HG02943 (cell line): ENCODE measurements around the gene SLC30A1.
"Not testable (repeated sequence)": the region's sequence is repeated elsewhere in the genome, so short reads cannot be mapped to it uniquely, and the experiment has no call there.

Source experiments
- ATAC-seq: cut with Tn5 transposase; IDR thresholded peaks from one replicate; pipeline ENCODE4 v1.9.1; 2021; ENCODE audit warnings: mild to moderate bottlenecking, low read depth, moderate library complexity; ENCODE audit not compliant: unreplicated experiment

Gene SLC30A1

DNA sequence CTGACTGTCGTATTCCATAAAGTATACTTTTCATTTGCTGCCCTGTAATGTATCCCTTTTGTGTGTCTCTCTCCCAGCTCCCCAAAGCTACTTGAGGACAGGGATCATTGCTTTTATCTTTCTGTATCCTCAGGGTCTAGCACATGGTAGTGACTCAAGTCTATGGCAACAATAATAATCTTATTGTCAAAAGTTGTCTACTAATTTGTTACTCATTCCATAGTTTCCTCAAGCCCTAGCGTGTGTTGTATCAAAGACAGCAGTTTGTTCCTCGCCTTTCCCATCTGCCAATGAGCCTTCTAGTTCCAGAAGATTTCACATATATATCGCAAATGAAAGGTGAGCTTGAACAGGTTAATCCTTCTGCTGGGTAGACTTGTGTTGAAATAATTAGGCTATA is 9.8 kb upstream of the SLC30A1 start:
- ATAC-seq: no peak

DNA sequence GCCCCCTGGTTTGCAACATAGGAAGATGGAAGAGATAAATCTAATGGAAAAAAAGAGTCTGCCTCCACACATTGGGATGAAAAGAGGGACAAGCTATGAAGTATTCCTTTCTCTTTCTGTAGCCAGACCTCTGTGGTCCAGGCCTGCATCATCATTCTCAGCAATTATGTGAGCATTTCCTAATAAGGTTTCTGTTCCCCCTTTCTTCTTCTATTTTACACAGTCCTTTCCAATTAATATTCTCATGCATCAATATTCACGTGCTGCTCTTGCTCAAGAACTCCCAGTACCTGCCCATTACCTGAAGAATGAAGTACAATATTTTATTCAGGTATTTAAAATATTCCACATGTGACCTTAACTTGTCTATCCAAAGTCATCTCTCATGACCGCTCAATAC is 8.2 kb upstream of the SLC30A1 start:
- no peak for ATAC-seq

DNA sequence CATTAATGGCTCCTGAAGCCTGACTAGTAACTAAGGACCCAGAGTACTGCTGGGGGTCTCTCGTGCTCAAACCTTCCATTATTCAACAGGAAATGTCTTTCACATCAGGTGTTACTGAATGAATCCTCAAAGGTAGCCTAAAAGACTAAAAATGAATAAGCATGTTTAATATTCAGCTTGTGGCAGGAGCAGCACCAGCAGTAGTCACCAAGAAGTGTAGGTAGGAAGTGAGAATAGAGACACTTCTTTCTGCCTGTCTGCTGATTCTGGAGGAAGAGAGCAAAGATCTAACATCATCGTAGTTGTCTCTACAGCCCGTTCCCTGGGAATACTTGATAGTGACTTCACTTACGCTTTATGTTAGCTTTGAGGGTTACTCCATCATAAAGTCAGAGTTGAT is 7.6 kb upstream of the SLC30A1 start:
- no peak for ATAC-seq

DNA sequence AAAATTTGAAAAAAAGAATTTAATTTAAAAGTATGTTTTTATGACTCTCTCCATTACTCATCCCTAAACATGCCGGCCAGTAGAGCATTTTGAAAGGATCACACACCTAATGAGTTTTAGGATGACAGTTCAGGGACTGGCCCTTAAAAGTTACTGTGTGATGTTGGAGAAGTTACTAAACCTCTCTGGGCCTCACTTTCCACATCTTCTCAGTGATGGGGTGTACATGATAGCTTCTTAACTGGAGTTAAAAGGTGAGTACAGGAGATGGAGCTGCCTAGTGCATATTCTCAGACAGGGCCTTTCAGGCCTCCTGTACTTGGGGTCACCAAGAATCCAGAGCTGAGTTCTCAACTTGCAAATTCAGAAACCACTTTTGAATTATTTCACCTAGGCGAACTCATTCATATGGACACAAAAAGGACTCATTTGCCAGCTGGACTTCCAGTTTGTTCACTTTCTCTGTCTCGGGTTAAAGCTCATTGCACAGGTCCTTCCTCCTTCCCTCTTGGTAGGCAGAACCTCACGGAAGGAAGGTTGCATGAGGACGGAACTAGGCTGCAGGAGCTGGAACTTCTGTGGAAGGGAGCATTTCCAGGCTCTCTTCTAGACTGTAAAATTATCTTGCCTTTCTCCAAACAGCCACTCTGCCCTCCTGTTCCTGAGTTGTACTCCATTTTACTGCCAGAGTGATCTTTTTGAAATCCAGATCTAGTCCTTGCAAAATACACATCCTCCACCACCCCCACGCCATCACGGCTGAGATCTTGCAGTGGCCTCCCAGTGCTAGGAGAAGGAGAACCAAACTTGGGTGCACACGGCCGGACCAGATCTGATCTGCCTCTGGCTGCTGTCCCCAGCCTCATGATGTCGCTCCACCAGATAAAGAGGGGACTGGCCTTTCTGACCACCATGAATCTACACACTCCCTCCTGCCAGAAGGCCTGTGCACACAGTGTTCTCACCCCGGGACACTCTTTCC is 4.3 kb upstream of the SLC30A1 start:
- ATAC-seq: no peak

DNA sequence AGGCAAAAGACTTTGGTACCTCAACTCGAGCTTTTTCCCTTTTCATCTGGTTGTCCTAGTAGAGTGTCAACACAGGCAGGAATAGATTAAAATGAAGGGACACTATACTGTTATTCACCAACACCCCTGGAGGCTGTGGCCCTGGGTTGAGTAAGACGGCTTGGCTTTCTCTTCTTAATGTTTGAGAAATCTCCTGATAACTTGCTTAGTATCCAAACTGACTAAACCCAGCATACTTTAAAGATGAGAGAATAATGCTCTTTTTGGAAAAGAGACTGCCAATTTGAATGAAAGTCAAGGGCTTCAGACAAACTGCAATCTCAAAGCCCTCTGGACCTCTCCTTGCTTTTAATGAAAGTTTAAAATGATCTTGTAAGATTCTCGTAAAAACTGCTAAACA is 2.6 kb upstream of the SLC30A1 start:
- ATAC-seq: no peak

DNA sequence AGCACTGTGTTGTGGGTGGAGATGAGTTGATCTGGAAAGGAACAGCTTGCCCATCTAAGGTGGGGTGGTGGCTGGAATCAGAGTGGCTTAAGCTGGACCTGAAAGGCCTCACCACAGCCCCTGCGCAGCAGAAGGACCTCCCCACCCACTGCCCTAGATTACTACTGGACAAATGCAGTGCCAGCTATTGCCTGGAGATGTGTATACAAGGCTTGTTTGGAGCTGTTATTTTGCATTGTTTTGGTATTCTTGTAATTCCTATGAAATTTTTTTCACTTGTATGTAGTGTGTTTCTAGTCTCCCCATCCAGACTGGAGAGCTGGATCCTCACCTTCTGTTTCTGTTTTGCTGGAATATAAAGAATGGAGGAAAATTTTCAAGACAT is 1.3 kb upstream of the SLC30A1 start:
- ATAC-seq: no peak

DNA sequence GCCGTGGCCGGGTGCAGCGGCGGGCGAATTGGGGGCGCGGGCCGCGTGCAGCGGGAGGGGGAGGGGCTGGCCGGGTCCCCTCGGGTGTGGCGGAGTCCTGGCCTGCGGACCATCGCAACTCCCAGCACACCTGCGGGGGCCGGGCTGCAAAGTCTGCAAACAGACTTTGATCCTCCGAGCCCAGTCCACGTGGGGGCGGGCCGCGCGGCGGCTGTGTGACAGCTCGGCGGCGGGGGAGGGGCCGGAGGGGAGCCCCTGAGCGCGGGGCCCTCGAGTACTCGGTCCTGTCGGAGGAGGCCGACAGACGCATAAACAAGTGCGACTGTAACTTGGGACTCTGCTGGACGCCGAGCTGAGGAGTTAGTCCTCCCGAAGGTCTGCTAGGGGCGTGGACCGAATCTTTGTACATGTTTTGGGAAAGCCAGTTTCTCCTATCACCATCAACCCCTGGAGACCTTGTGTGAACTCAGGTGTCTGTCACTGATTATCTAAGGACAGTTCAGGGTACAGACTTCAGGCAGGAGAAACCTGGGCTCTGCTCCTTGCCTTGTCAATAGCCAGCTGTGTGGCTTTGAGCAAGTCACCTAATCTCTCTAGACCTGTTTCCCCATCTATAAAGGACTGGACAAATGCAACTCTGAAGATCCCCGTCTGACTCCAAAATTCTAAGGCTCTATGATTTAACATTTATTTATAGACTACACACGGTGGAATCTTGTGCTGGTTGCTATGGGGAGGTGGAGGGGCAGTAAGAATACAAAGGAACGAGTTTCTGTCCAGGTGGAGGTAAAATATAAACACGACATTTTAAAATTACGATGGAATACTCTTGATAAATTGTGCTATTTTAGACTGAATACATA is 710 bp upstream of the SLC30A1 start:
- peak; percentile 37 for ATAC-seq

DNA sequence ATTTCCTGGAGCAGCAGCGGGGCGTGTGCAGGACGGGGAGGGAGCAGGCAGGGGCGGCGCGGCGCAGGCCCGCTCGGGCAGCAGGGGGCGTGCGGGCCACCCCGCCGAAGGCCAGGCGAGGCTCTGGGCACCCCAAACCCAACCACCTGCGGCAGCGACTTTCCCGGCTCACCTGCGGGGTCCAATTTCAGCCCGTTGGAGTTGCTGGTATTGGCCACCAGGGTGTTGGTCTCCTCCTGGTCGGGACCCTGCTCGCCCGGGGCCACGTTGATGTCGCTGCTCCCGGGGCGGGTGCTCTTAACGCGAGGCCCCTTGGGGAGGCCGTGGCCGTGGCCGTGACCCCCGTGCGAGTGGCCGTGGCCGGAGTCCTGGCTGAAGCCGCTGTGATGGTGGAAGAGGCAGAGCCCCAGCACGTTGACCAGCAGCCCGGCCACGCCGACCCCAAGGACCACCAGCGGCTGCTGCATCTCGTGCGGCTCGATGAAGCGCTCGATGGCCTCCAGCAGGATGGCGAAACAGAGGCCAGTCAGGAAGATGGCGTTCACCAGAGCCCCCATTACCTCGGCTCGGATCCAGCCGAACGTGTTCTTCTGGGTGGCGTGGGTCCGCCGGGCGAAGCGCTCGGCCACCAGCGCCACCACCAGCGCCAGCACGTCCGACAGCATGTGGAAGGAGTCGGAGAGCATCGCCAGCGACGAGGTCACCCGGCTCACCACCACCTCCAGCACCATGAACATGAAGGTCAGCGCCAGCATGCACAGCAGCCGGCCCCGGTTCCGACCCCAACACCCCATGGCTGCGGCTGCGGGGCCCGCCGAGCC is 932 bp downstream of the SLC30A1 start:
- ATAC-seq: peak; percentile 42

DNA sequence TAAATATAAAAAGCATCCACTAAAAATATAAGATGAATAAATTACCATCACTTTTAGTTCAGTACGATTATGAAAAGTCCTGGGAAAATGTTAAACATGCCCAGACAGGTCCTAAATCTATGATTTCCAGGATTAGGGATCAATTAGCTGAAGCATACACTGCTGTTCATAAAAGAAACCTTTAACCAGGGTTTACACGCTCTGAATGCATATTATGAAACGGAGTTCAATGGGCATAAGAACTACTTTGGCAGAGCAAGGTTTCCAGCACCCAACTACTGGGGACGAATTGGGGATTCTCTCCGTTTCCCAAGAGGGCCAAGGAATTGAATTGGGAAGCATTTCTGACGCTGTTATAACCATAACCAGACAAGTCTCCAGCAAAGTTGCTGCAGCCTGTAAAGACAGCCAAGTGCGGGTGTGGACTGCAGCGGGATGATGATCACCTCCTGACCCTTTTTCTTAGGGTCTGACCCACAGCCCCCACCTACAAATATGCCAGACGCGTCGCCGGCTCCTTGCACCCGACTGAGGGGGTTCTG is 1.6 kb downstream of the SLC30A1 start:
- no peak for ATAC-seq

DNA sequence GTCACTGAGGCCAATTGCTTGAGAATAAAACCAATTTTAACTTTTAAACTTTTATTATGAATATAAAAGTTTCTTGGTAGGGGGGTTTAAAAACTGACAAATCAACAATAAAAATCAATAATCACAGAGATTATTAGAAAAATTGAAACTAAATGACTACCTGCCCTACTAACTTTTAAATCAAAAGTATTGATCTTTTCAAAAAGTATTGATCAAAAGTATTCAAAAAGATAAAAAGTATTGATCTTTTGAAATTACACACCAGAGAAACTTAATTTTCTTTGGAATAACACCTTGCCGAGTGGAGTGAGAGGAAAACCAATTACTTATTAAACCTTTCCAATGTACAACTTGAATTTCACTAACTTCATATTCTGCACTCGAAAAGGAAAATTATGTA is 2.2 kb downstream of the SLC30A1 start:
- no peak for ATAC-seq

DNA sequence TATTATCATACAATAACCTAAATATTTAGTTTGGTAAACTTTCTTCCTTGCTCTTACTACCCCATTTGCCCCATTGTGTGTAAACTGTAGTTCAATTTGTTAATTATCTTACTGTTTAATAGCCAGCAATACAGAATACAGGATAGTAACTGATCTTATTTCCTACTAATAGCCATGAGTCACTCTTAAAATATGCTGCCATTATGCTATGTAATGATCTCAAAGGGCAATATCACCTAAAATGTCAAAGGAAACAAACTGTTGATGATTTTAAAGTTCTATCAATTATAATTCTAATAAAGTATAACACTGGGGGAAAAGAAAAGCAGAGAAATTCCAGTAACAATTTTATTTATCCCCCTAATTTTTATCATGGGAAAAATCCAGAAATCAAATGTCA is 4.3 kb downstream of the SLC30A1 start:
- no peak for ATAC-seq

DNA sequence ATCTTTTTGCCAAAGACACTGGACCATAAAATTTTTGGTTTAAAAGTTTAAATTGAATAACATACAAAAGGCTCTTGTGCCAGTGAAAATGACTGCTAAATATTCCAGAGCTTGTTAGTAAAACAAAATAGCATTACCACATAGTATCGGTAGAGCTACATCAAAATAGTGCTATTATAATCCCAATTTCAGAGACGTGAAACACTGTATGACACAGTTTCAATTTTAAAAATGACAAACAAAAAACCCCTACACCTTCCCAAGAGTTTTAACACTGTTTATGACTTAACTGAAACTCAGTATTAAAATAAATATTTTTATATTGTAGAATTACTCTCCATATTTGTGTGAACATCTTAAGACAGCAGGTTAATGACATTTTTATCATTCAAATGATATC is 7.0 kb downstream of the SLC30A1 start:
- no peak for ATAC-seq

DNA sequence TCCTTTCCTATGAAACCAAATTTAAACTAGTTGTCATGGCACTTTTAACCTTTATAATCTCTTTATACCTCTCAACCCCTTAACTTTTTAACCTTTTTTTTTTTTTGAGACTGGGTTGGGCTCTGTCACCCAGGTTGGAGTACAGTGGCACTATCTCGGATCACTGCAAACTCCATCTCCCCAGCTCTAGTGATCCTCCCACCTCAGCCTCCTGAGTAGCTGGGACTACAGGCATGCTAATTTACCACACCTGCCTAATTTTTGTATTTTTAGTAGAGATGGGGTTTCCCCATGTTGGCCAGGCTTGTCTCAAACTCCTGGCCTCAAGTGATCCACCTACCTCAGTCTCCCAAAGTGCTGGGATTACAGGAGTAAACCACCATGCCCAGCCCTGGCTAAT is 8.6 kb downstream of the SLC30A1 start:
- not testable (repeated sequence) for ATAC-seq

DNA sequence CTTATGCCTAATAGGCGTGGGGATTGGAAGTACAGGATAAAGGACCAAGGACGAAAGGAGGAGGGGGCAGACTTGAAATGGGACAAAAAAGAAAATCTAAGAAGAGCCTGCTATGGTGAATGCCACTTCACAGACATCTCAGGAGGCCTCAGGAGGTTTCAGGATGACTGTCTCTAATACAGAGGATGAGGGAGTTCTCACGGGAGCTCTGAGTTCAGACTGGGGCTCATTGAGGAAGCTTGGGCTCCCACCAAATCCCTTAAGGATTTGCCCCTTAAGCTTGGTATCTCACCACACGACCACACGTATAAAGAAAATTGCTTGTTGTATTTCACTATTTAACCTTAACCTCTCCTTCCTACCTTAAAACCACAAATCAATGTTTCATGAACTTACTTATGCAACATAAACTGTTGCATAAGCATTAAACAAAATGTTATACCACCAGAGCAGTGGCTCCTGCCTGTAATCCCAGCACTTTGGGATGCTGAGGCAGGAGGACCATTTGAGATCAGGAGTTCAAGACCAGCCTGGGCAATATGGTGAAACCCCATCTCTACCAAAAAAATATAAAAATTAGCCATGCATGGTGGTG is 12.4 kb downstream of the SLC30A1 start:
- ATAC-seq: peak; percentile 70

DNA sequence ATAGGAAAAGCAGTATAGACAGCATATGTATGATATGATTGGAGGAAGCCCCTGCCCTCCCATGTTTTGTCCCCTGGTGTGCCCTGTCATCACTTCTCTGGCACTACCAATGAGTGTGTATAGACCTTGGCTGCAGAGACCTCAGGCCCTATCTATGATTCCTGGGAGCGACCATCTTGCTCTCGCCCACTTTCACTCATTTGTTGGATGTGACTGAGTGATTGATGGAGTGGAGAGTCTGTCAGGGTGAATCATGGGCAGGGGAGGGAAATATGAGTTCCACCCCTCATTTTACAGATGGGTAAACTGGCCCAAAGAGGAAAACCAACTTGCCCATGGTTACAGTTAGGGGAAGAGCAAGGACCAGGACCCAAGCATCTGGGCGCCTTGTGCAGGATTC is 14.9 kb downstream of the SLC30A1 start:
- no peak for ATAC-seq

DNA sequence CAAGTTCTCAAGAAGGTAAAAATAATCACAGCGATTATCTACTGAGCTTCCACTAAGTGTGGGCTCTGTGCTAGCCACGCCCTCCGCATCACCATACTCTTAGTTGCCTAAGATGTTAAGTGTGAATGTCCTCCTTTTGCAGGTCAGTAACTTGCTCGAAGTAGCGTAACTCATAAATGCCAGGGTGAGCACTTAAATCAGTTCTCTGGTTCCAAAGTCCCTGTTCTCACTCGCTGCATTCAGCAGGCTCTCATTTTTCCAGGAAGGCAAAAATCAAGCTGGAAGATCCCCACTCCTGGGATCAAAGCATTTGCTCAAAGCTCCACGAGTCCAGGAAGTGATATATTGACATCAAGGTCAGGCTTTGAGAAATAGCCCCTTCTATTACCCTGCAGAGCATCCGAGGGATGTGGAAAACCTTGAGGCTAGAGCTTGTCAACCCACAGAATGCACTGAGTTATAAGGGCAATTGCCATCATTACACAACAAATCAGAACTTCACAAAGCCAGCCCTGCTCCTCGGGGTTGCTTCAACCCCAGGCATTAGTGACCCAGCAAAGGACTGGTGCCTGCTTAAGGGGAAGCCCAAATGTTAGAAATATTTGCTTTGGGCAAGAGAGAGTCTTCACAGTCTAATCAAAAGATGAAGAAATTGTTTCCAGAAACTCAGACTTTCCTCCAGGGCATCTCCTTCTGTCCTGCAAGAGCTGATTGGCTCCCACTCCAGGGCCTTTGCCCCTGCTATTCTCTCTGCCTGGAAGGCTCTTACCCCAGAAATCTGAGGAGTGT is 19.5 kb downstream of the SLC30A1 start:
- ATAC-seq: no peak

DNA sequence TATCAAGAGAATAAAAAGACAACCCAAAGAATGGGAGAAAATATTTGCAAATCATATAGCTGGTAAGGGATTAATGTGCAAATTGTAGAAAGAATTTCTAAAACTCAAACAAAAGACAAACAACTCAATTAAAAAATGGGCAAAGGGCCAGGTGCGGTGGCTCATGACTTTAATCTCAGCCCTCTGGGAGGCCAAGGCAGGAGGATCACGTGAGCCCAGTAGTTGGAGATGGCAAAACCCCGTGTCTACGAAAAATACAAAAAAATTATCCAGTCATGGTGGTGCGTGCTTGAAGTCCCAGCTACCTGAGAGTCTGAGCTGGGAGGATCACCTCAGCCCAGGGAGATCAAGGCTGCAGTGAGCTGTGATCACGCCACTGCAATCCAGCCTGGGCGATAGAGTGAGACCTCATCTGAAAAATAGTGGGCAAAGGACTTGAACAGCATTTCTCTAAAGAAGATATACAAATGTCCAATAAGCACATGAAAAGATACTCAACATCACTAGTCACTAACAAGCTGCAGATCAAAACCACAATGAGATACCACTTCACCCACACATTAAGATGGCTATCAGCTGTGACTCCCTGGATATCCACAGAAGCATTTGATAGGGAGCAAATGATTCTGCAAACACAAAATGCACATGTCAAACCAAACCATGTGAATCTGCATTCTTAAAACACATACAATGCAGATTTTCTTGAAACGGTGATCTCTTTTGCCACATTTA is 20.9 kb downstream of the SLC30A1 start:
- no peak for ATAC-seq

DNA sequence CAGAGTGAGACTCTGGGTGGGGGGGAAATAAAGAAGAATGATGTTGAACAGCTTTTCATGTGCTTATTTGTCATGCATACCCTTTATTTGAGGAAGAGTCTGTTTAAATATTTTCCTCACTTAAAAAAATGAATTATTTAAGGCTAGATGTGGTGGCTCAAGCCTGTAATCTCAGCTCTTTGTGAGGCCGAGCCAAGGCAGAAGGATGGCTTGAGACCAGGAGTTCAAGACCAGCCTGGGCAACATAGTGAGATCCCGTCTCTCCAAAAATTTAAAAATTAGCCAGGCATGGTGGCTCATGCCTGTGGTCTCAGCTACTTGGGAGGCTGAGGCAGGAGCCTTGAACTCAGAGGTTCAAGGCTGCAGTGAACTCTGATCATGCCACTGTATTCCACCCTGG is 25.4 kb downstream of the SLC30A1 start:
- no peak for ATAC-seq
